Inferior parietal cortex (tissue), 1 donor: Measurements from ENCODE around the gene RBM33.

Experiments
- DNase-seq: peaks from one replicate; pipeline ENCODE4 v3.0.0-alpha.2; 2016; ENCODE audit errors: extremely low spot score

Gene RBM33

DNA sequence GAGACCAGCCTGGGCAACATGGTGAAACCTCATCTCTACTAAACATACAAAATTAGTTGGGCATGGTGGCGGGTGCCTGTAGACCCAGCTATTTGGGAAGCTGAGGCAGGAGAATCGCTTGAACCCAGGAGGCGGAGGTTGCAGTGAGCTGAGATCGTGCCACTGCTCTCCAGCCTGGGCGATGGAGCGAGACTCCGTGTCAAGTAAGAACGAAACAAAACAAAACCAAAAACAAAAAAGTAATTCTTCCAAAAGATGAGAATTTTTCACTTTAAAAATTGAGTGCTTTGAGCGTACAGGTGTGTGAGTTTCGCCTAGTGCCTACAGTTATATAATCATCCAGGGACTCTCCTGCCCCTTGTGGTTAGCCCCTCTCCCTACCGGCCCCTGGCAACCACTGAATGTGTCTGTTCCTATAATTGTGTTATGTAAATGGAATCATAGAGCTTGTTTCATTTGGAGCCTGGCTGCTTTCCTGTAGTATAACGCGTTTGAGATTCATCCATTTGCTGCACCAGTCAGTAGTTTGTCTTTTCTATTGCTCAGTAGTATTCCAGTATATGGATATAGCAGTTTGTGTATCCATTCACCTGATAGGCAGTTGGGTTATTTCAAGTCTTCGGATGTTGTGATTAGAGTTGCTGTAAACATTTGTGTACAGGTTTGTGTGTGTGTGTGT is 80.0 kb downstream of the RBM33 start:
- no peak for DNase-seq

DNA sequence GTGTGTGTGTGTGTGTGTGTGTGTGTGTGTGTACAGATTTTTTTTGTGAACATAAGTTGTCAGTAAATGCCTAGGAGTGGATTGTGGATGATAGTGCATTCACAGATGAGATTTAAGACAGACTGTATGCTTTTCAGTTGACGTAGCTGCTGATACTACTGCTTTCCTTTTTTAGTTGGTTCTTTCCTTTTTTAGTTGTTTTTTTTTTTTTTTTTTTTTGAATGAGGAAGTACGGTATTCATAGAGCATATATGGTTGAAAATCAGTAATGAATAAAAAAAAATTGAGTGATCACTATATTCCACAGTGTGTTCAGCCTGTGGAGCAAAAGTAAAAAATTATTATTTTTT is 80.5 kb downstream of the RBM33 start:
- DNase-seq = no peak

GRCh38 chr7:155727616-155728015 is 83.2 kb downstream of the RBM33 start:
- no peak for DNase-seq

GRCh38 chr7:155728116-155728515 is 83.7 kb downstream of the RBM33 start:
- DNase-seq = no peak

DNA sequence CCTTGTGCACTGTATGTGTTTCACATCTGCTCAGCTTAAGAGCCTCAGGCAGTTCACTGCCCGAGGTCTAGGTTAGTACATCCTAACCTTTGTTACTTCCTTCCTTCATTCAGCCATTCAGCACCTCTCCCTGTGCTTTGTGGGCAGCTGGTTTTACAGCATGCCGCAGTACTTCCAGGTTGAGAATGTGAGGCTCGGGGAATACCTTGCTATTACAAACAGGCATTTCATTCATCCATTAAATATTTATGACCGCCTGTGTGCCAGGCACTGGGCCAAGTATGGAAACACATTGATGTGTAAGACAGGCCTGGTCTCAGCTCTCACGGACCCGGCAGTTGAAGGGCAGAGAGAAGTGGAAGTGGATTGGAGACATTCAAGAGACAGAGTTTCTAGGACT is 85.4 kb downstream of the RBM33 start:
- DNase-seq = no peak

GRCh38 chr7:155731380-155731779 is 86.9 kb downstream of the RBM33 start:
- no peak for DNase-seq

DNA sequence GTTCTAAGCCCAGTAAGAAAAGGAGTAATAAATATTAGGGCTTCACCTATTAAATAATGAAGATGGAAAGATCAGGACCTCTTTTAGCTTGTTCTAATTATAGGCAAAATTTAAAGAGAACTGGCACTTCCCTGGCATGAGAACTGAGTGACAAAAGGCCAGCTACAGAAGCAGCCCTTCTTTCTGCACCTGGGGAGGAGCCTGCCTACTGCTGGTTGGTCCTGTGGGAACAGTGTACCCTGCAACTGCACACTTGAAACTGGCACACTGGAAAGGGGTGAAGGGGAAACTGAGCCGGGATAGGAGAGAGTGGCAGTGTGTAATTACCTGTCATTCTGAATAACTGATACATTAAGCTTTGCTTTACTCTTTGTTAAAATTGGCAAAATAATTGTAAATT is 87.4 kb downstream of the RBM33 start:
- no peak for DNase-seq

DNA sequence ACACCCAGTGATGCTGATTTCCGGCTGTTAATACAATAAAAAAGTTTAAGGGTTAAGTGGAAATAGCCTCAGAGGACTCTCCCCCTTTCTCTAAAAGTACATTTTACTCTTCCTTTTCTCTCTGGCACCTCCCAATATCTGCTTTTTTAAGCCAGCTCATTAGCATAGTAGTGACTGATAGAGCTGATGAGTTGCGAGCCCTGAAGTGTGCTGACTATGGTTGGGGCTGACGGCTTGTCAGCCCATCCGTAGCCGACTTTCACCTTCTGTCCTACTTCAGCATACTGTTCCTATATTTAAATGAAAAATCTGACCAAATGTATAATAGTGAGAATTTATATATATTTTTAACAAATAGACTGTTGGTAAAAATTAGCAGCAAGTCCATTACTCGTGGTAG is 87.8 kb downstream of the RBM33 start:
- DNase-seq = no peak

- DNase-seq = no peak
Observed at GRCh38 chr7:155733582-155734444, 89.4 kb downstream of the RBM33 start.

GRCh38 chr7:155734445-155734809 is 90.0 kb downstream of the RBM33 start:
- no peak for DNase-seq

DNA sequence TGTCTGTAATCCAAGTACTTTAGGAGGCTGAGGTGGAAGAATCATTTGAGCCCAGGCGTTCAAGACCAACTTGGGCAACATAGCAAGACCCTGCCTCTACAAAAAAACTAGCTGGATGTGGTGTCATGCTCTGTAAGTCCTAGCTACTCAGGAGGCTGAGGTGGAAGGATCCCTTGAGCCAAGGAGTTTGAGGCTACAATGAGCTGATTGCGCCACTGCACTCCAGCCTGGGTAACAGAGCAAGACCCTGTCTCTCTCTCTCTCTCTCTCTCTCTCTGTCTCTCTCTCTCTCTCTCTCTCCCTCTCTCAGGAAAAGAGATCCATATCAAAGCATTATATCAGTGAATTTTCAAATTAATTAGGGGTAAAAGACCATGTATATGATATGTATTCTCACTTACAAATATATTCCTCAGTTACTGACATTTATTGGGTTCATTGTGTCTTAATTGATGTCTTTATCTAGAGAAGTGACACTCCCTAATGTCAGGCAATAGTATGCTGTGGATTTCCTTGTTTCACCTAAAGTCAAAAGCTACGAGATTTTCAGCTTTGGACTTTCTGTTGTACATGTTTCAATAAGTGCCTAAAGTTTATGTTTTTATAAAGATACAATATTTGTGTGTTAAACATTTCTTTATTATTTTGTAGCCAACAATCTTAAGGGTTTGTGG is 91.1 kb downstream of the RBM33 start:
- DNase-seq = no peak

DNA sequence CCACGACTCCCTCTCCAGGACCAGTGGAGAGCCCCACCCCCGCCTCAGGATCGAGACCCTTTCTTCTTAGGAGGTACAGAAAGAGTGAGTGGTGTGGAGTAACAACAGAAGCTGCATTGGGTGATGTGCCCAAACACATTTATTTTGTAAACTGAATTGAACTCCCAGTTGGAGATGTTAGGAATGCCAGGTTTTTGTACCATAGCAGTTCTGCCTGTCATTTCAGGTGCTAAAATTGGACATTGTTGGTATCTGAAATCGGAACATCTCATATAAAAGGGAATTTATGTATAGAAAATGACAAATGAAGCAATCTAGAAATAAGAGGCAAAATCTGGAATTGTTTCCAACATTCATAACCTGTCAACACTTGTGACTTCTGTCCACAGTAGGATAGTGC is 93.1 kb downstream of the RBM33 start:
- DNase-seq = no peak

GRCh38 chr7:155738104-155738503 is 93.6 kb downstream of the RBM33 start:
- no peak for DNase-seq

DNA sequence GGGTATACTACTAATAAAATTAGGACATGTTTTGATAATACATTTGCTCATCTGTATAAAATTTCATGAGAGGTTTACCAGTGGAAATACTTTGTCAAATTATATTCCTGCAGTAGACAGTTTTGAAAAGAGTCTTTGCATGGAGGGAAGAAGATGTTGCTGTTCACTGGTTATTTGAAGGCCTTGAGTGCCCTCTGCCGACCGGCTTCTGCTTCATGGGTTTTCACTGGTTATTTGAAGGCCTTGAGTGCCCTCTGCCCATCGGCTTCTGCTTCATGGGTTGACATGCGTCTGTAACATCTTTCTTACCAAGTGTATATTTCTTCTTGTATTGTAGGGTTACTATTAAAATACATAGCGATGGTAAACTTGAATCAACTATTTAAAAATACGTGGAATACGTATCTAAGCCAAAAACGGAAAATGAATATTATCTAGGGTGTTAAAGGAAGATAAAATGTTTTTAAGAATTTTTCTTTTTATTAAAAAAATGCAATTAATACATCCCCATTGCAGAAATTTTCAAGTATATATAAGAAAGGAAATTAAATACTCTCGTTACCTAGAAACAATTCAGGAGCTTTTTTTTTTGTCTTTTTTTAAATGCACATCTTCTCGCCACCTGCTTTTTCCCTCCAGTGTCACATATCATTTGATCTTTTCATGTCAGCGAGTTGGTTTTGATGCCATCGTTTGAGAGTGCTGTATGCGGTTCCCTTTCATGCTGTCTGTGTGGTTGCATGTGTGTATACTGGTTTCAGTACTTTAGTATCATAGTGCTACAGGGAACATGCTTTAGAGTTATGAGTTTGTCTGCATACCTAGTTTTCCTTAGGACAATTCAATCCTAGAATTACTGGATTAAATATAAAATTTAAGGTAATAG is 94.4 kb downstream of the RBM33 start:
- DNase-seq = peak; percentile 87

GRCh38 chr7:155739538-155740143 is 95.2 kb downstream of the RBM33 start:
- no peak for DNase-seq

- DNase-seq = no peak
Observed at GRCh38 chr7:155741082-155741481, 96.6 kb downstream of the RBM33 start.

GRCh38 chr7:155741805-155742204 is 97.3 kb downstream of the RBM33 start:
- no peak for DNase-seq

DNA sequence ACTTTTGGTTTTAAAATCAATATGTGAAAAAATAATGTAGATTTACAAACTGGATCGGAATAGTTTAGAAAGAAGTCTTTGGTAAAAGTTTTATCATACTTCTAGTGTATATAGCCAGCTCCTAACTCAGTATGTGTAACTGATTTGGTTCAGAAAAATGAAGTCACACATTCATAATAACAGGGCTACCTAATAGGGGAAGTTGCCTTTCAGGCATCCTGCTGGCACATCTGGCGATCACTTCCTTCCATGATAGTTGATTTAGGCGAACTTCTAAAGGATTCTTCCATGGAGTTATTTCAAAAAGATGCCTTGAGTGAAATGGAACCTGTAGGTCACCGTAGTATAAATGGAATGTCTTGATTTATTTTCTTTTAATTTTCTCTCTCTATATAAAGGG is 98.7 kb downstream of the RBM33 start:
- DNase-seq = no peak

DNA sequence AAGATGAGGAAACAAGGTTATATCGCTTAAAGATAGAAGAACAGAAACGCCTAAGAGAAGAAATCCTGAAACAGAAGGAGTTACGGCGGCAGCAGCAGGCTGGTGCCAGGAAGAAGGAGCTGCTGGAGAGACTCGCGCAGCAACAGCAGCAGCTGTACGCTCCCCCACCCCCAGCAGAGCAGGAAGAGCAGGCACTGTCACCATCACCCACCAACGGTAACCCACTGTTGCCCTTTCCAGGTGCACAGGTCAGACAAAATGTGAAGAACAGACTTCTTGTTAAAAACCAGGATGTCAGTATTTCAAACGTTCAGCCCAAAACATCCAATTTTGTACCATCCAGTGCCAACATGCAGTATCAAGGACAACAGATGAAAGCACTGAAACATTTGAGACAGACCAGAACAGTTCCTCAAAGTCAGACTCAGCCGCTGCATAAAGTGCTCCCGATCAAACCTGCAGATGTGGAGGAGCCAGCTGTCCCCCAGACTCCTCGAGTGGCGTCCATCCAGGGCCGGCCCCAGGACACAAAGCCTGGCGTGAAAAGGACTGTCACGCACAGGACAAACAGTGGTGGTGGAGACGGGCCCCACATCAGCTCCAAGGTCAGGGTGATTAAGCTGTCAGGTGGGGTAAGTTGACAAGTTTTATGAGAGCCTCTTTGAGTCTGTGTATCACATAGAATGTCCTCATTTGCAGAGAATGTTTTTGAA is 100.7 kb downstream of the RBM33 start:
- no peak for DNase-seq

GRCh38 chr7:155745737-155746136 is 101.3 kb downstream of the RBM33 start:
- DNase-seq = no peak

DNA sequence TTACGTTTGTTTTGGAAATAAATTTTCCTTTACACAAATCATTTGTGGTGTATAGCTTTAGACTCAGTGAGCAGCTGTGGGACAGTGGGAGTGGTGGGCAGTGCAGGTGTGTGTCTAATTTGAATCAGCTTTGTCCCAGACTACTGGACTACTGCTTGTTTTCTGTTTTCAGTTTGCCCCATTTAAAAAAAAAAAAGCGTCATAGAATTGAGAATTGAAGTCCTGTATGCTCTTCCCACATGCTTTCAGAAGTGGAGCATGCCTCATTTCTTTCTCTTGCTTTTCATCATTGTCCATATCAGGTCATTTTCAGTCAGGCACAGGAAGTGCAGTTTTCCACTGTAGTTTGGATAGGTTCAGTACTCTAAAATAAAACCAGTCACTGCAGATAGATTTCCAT is 101.7 kb downstream of the RBM33 start:
- DNase-seq = no peak
